ENCODE data around the gene HAVCR2.

HAVCR2 gene

GRCh38 chr5:157121709-157122108, 12.9 kb upstream of the HAVCR2 start:
- Histone ChIP-seq H3K27ac (no peak overlapping the region), H3K4me1 (ENCODE audit: control insufficient read depth in 1 of 2, insufficient read depth in 1 of 2, low read depth in 1 of 2, low read length in 1 of 2) (no peaks in the 10 kb centered on the region), H3K9me3 (peaks cover 7% of the 10 kb centered on the region), H3K4me3 (ENCODE audit: low read depth in 1 of 2, low read length in 1 of 2) (no peak overlapping the region), H3K36me3 (no peaks in the 10 kb centered on the region), H3K27me3 (no peaks in the 10 kb centered on the region)
- no peak for TF ChIP-seq CTCF (IDR thresholded peaks at IDR 0.05)

GRCh38 chr5:157120102-157120501, 11.3 kb upstream of the HAVCR2 start:
- Histone ChIP-seq H3K27ac (no peak overlapping the region), H3K4me3 (ENCODE audit: low read depth in 1 of 2, low read length in 1 of 2) (no peak overlapping the region), H3K36me3 (no peaks in the 10 kb centered on the region), H3K9me3 (peaks cover 7% of the 10 kb centered on the region), H3K4me1 (ENCODE audit: control insufficient read depth in 1 of 2, insufficient read depth in 1 of 2, low read depth in 1 of 2, low read length in 1 of 2) (no peaks in the 10 kb centered on the region), H3K27me3 (no peaks in the 10 kb centered on the region)
- no peak for TF ChIP-seq CTCF (IDR thresholded peaks at IDR 0.05)

- no peak overlapping the region for H3K27ac ChIP-seq
- TF ChIP-seq CTCF (IDR thresholded peaks at IDR 0.05) = no peak
Observed at GRCh38 chr5:157116483-157116954, 7.7 kb upstream of the HAVCR2 start.

GRCh38 chr5:157115502-157115901, 6.7 kb upstream of the HAVCR2 start:
- Histone ChIP-seq H3K27ac (no peak overlapping the region), H3K27me3 (no peaks in the 10 kb centered on the region), H3K9me3 (no peaks in the 10 kb centered on the region), H3K4me1 (ENCODE audit: control insufficient read depth in 1 of 2, insufficient read depth in 1 of 2, low read depth in 1 of 2, low read length in 1 of 2) (no peaks in the 10 kb centered on the region), H3K36me3 (no peaks in the 10 kb centered on the region), H3K4me3 (ENCODE audit: low read depth in 1 of 2, low read length in 1 of 2) (no peak overlapping the region)
- TF ChIP-seq CTCF (IDR thresholded peaks at IDR 0.05) = no peak

More at GRCh38 chr5:157116483-157116954, 7.7 kb upstream of the HAVCR2 start:
- H3K9me3 ChIP-seq = peaks cover 6% of the 10 kb centered on the region
- no peaks in the 10 kb centered on the region for H3K27me3 ChIP-seq
- no peaks in the 10 kb centered on the region for H3K36me3 ChIP-seq
- H3K4me1 ChIP-seq (ENCODE audit: control insufficient read depth in 1 of 2, insufficient read depth in 1 of 2, low read depth in 1 of 2, low read length in 1 of 2) = no peaks in the 10 kb centered on the region
- H3K4me3 ChIP-seq (ENCODE audit: low read depth in 1 of 2, low read length in 1 of 2) = no peak overlapping the region

- Histone ChIP-seq H3K27ac (no peak overlapping the region), H3K36me3 (no peaks in the 10 kb centered on the region), H3K4me3 (ENCODE audit: low read depth in 1 of 2, low read length in 1 of 2) (no peak overlapping the region), H3K27me3 (no peaks in the 10 kb centered on the region), H3K4me1 (ENCODE audit: control insufficient read depth in 1 of 2, insufficient read depth in 1 of 2, low read depth in 1 of 2, low read length in 1 of 2) (no peaks in the 10 kb centered on the region), H3K9me3 (no peaks in the 10 kb centered on the region)
- no peak for TF ChIP-seq CTCF (IDR thresholded peaks at IDR 0.05)
Observed at GRCh38 chr5:157115012-157115411, 6.2 kb upstream of the HAVCR2 start.

- H3K27me3 ChIP-seq = no peaks in the 10 kb centered on the region
- no peaks in the 10 kb centered on the region for H3K36me3 ChIP-seq
- no peaks in the 10 kb centered on the region for H3K4me1 ChIP-seq (ENCODE audit: control insufficient read depth in 1 of 2, insufficient read depth in 1 of 2, low read depth in 1 of 2, low read length in 1 of 2)
- H3K27ac ChIP-seq = no peak overlapping the region
- H3K9me3 ChIP-seq = no peaks in the 10 kb centered on the region
- no peak for TF ChIP-seq CTCF (IDR thresholded peaks at IDR 0.05)
- no peak overlapping the region for H3K4me3 ChIP-seq (ENCODE audit: low read depth in 1 of 2, low read length in 1 of 2)
Observed at GRCh38 chr5:157113002-157113401, 4.2 kb upstream of the HAVCR2 start.
